Transverse colon (tissue), 4 donors: ENCODE measurements around the gene MCTP2. TPM values are rescaled to one million over a fixed set of nuclear protein-coding genes. Genes with fewer than 3 reads are reported as not detected.

ENCODE experiments used
- DNase-seq: peaks from one replicate; pipeline ENCODE4 v3.0.0-alpha.2; 2019
- H3K27ac ChIP-seq, 4 donors: fragments of 200-600 bp; sonication (generic); 2 replicates each; pipeline ENCODE4 v1.5.1; 2016 to 2018; ENCODE audit warnings: inconsistent platforms in 4 of 4
- H3K27me3 ChIP-seq: fragments of 200-600 bp; sonication (generic); 2 replicates; pipeline ENCODE4 v1.5.1; 2017; ENCODE audit warnings: inconsistent platforms
- H3K36me3 ChIP-seq, 4 donors: fragments of 200-600 bp; sonication (generic); 2 replicates each; pipeline ENCODE4 v1.5.1; 2017 to 2019; ENCODE audit warnings: inconsistent platforms in 4 of 4
- H3K4me1 ChIP-seq, 4 donors: fragments of 200-600 bp; sonication (generic); 2 replicates each; pipeline ENCODE4 v1.5.1; 2017 to 2020; ENCODE audit warnings: inconsistent platforms in 4 of 4
- H3K4me3 ChIP-seq, 4 donors: fragments of 200-600 bp; sonication (generic); 1 replicate in 1 of 4; 2 replicates in 3 of 4; pipeline versions ENCODE4 v1.5.1 to v1.6.1; 2017 to 2019; ENCODE audit warnings: inconsistent platforms in 4 of 4
- H3K9me3 ChIP-seq, 2 donors: fragments of 200-600 bp; sonication (generic); 2 replicates each; pipeline ENCODE4 v1.5.1; 2017 to 2019; ENCODE audit warnings: inconsistent platforms in 2 of 2
- EP300 ChIP-seq: sonication (generic); formaldehyde crosslinking; IDR thresholded peaks from one replicate; pipeline ENCODE4 v1.6.1; 2017; ENCODE audit warnings: antibody characterized with exemption, low read depth
- POLR2A ChIP-seq: fragments of 450-650 bp; IDR thresholded peaks from one replicate; pipeline ENCODE4 v1.6.1; 2016; ENCODE audit warnings: antibody characterized with exemption, mild to moderate bottlenecking, moderate library complexity
- POLR2AphosphoS5 ChIP-seq, 3 donors: sonication (generic); formaldehyde crosslinking; IDR thresholded peaks; one replicate each; pipeline ENCODE4 v1.6.1; 2016; ENCODE audit warnings: antibody characterized with exemption in 3 of 3
- WGBS, 2 donors: methylation state at CpG; one replicate each; pipeline ENCODE4 v1.1.5; 2018; ENCODE audit warnings: low coverage in 1 of 2; 5-methylcytosine and 5-hydroxymethylcytosine counted together
- in situ Hi-C, 4 donors: fragments of 200-750 bp; cut with MboI; loops; one replicate each; pipeline versions ENCODE4 v1.15.0 to v1.15.1; 2017; ENCODE audit warnings: low sequenced_read_pairs in 3 of 4, low pct_ligation_motif_present in 1 of 4, low pct_unique_long_range_greater_than_20kb in 1 of 4
- intact Hi-C: fragments of 100-400 bp; cut with DNase I; formaldehyde crosslinking; loops from one replicate; pipeline ENCODE4 v1.15.1; 2023; ENCODE audit warnings: low total_unique reads
- total RNA-seq, 4 donors: library from RNA; depleted of rRNA; stranded (reverse); fragments of >200 nt; gene quantifications; one replicate each; pipeline ENCODE4 v1.1.0, GENCODE V29; 2016
- TF ChIP-seq, protein P1 (sequence below), 5 experiments: fragments of 200-600 bp in 3 of 5; fragments of 450-650 bp in 2 of 5; sonication (generic) in 3 of 5; IDR thresholded peaks; 1 replicate in 2 of 5; 2 replicates in 3 of 5; pipeline ENCODE4 v1.5.1; 2016 to 2017; ENCODE audit warnings: antibody characterized with exemption in 5 of 5, inconsistent platforms in 3 of 5, mild to moderate bottlenecking in 2 of 5, moderate library complexity in 1 of 5

MCTP2 gene
- total RNA-seq, 4 donors from 2014 or later = 108 to 409 (median 144) TPM

DNA sequence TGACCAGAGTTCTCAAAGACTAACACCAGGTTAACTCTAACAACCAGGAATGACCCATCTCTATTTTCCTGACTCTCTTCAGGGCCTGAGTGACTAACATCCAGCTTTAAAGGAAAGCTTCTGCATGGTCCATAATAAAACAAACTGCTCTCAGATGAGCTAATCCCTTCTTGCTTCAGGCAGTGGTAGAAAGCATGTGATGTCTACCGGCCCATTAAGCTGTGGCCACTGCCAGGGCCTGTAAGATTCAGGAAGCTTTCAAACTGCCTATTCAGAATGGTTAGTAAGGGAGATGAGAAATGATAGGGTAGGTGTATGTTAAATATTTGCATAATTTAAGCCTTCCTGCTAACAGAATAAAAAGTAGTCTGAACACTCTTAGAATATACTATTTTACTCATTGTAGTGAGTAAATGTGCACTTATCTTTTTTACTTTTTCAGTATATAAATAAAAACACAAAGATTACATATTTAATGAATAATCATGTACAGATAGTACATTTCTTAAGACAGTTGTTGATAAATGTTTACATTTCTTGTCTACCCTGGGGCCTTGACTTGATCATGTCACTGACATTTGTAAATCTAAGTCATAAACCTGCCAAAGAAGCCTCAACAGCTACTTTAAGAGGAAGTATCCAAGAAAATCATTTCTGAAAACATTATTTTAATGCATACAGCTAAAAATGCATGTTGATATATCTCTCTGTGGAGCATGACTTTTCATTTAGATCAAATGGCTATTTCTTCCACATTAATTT lies 222.0 kb downstream of the MCTP2 start:
- 79 to 83% methylated on average over 1 of the region's 1 CpG for WGBS, 2 donors
- in situ Hi-C loops = no loop called here
- H3K4me1 ChIP-seq = no peaks in the 10 kb centered on the region

GRCh38 chr15:94455297-94455696 lies 223.9 kb downstream of the MCTP2 start:
- in situ Hi-C loops = no loop called here
- H3K9me3 ChIP-seq = no peaks in the 10 kb centered on the region
- no peaks in the 10 kb centered on the region for H3K27me3 ChIP-seq
- no peak for TF ChIP-seq EP300
- no peak for TF ChIP-seq POLR2AphosphoS5 (IDR thresholded peaks at IDR 0.05)
- no peak for TF ChIP-seq POLR2A
- TF ChIP-seq, protein P1, sequence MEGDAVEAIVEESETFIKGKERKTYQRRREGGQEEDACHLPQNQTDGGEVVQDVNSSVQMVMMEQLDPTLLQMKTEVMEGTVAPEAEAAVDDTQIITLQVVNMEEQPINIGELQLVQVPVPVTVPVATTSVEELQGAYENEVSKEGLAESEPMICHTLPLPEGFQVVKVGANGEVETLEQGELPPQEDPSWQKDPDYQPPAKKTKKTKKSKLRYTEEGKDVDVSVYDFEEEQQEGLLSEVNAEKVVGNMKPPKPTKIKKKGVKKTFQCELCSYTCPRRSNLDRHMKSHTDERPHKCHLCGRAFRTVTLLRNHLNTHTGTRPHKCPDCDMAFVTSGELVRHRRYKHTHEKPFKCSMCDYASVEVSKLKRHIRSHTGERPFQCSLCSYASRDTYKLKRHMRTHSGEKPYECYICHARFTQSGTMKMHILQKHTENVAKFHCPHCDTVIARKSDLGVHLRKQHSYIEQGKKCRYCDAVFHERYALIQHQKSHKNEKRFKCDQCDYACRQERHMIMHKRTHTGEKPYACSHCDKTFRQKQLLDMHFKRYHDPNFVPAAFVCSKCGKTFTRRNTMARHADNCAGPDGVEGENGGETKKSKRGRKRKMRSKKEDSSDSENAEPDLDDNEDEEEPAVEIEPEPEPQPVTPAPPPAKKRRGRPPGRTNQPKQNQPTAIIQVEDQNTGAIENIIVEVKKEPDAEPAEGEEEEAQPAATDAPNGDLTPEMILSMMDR (IDR thresholded peaks at IDR 0.05) = no peak
- no peak overlapping the region for H3K4me3 ChIP-seq
- intact Hi-C loops = loop anchor here (10.0 kb wide), 1 partner anchor 1390 kb away; no protein-coding TSS in a partner anchor
- H3K4me1 ChIP-seq = no peaks in the 10 kb centered on the region
- H3K36me3 ChIP-seq = no peaks in the 10 kb centered on the region
- no peak overlapping the region for H3K27ac ChIP-seq
- WGBS, 2 donors = 90 to 98% methylated on average over 8 to 9 of the region's 9 CpGs
- no peak for DNase-seq

More for the DNA sequence above, 222.0 kb downstream of the MCTP2 start:
- Histone ChIP-seq H3K27ac (no peak overlapping the region), H3K4me3 (no peak overlapping the region), H3K9me3 (no peaks in the 10 kb centered on the region), H3K27me3 (no peaks in the 10 kb centered on the region), H3K36me3 (no peaks in the 10 kb centered on the region)
- intact Hi-C loops = loop anchor here (10.0 kb wide), 1 partner anchor 1389 kb away; no protein-coding TSS in a partner anchor
- DNase-seq = no peak
- TF ChIP-seq, protein P1 (IDR thresholded peaks at IDR 0.05) = no peak
- no peak for TF ChIP-seq POLR2AphosphoS5 (IDR thresholded peaks at IDR 0.05)
- TF ChIP-seq EP300 = no peak
- TF ChIP-seq POLR2A = no peak

GRCh38 chr15:94456226-94456625 lies 224.9 kb downstream of the MCTP2 start:
- Histone ChIP-seq H3K36me3 (no peaks in the 10 kb centered on the region), H3K27me3 (no peaks in the 10 kb centered on the region), H3K4me3 (no peak overlapping the region), H3K4me1 (no peaks in the 10 kb centered on the region), H3K9me3 (no peaks in the 10 kb centered on the region), H3K27ac (no peak overlapping the region)
- in situ Hi-C loops = no loop called here
- TF ChIP-seq, protein P1 (IDR thresholded peaks at IDR 0.05) = no peak
- TF ChIP-seq EP300 = no peak
- no peak for TF ChIP-seq POLR2A
- TF ChIP-seq POLR2AphosphoS5 (IDR thresholded peaks at IDR 0.05) = no peak
- intact Hi-C loops = loop anchor here (10.0 kb wide), 1 partner anchor 1391 kb away; no protein-coding TSS in a partner anchor
- WGBS, 2 donors = 65 to 77% methylated on average over 5 of the region's 5 CpGs
- no peak for DNase-seq

- in situ Hi-C loops = no loop called here
- no peaks in the 10 kb centered on the region for H3K27me3 ChIP-seq
- no peak overlapping the region for H3K27ac ChIP-seq
- no peaks in the 10 kb centered on the region for H3K36me3 ChIP-seq
- TF ChIP-seq POLR2A = no peak
- TF ChIP-seq, protein P1 (IDR thresholded peaks at IDR 0.05) = no peak
- TF ChIP-seq EP300 = no peak
- TF ChIP-seq POLR2AphosphoS5 (IDR thresholded peaks at IDR 0.05) = no peak
- 79 to 97% methylated on average over 4 to 8 of the region's 8 CpGs for WGBS, 2 donors
- DNase-seq = no peak
- no peaks in the 10 kb centered on the region for H3K4me1 ChIP-seq
- no peak overlapping the region for H3K4me3 ChIP-seq
- intact Hi-C loops = loop anchor here (10.0 kb wide), 1 partner anchor 1393 kb away; no protein-coding TSS in a partner anchor
- H3K9me3 ChIP-seq = no peaks in the 10 kb centered on the region
Observed at GRCh38 chr15:94457661-94458060, 226.3 kb downstream of the MCTP2 start.
